ENCODE measurements around the gene MED13L.

DNA sequence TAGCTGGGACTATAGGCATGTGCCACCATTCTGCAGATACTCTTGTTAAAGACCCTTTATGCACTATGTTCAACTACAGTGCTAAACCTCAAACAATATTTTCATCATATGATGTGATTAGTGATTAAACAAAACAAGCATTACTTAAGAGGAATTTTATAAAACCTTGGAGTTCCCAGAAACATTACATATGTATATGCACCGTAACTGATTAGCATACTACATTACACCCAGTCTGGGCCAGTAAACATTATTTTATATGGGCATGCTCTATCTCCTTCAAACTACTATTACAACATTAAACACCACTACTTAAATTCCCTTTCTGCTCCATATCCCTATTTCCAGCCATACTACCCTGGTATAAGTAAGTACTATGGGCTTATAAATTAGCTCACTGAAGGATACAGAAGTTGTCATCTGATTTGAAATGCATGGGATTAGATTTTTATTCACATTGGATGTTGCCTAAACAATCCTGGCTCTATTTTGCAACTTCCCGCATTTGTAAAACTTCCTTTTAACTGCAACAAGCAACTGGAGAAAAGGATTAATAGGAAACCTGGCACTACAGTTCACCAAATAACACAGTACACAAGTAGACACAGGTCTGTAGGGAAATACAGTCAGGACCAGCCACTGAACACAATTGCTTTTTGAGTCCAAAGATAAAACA is 205.8 kb downstream of the MED13L start:
- no peak for TF ChIP-seq ZNF274 (IDR thresholded peaks at IDR 0.05; ENCODE audit: low read depth, low read length)
- no peak for TF ChIP-seq YY1 (IDR thresholded peaks at IDR 0.05; ENCODE audit: insufficient read depth, insufficient read length)

Data from NT2/D1 (cell line).